CD4-positive, alpha-beta T cell treated with Interleukin-12 subunit alpha and Interleukin-12 subunit beta, for 1 hour (primary cell): ENCODE data around the gene COG5.

Experiments used
- DNase-seq: peaks from one replicate; pipeline ENCODE4 v3.0.0-alpha.2; 2020

Gene COG5

GRCh38 chr7:107563775-107564552 lies at the start of gene COG5, which contains the start of gene DUS4L:
Gene COG5 (minus strand): TSS chr7:107563920. CDS start chr7:107563896, 24 bp downstream.
Gene DUS4L (plus strand): TSS chr7:107563971. CDS start chr7:107567071, 3,100 bp downstream.
- DNase-seq = peak; percentile 86

GRCh38 chr7:107613439-107613838 lies 49.7 kb upstream of the COG5 start:
- DNase-seq = no peak

- no peak for DNase-seq
Measured at GRCh38 chr7:107610323-107610722, 46.6 kb upstream of the COG5 start.

GRCh38 chr7:107609811-107610261 lies 46.1 kb upstream of the COG5 start:
- DNase-seq = no peak

GRCh38 chr7:107606303-107606702 lies 42.6 kb upstream of the COG5 start:
- DNase-seq = no peak

GRCh38 chr7:107605218-107605815 lies 41.6 kb upstream of the COG5 start:
- no peak for DNase-seq

GRCh38 chr7:107600816-107601215 lies 37.1 kb upstream of the COG5 start:
- DNase-seq = no peak

- no peak for DNase-seq
Measured at GRCh38 chr7:107599262-107599661, 35.5 kb upstream of the COG5 start.

- DNase-seq = no peak
Measured at GRCh38 chr7:107597953-107598352, 34.2 kb upstream of the COG5 start.

GRCh38 chr7:107597582-107597916 lies 33.8 kb upstream of the COG5 start:
- no peak for DNase-seq

GRCh38 chr7:107596881-107597581 lies 33.3 kb upstream of the COG5 start:
- no peak for DNase-seq

- no peak for DNase-seq
Measured at GRCh38 chr7:107594961-107595737, 31.4 kb upstream of the COG5 start.

GRCh38 chr7:107593025-107593410 lies 29.3 kb upstream of the COG5 start:
- no peak for DNase-seq

GRCh38 chr7:107592361-107593024 lies 28.8 kb upstream of the COG5 start:
- no peak for DNase-seq

- DNase-seq = no peak
Measured at GRCh38 chr7:107591421-107591820, 27.7 kb upstream of the COG5 start.

GRCh38 chr7:107588529-107589130 lies 24.9 kb upstream of the COG5 start:
- DNase-seq = no peak

GRCh38 chr7:107584716-107585115 lies 21.0 kb upstream of the COG5 start:
- no peak for DNase-seq

GRCh38 chr7:107582875-107583274 lies 19.2 kb upstream of the COG5 start:
- DNase-seq = no peak

- DNase-seq = no peak
Measured at GRCh38 chr7:107581387-107582013, 17.8 kb upstream of the COG5 start.

GRCh38 chr7:107580716-107581383 lies 17.1 kb upstream of the COG5 start:
- no peak for DNase-seq
